Activated T-cell treated with anti-CD3 and anti-CD28 coated beads, Interleukin-2, amount 50 U/mL, for 24 hours (primary cell): ENCODE measurements around the gene HRH3.

Experiments
- DNase-seq: peaks from one replicate; pipeline ENCODE4 v3.0.0-alpha.2; 2020
- H3K27ac Mint-ChIP-seq: 2 replicates; pipeline ENCODE4 v1.8.0; 2020; ENCODE audit warnings: mild to moderate bottlenecking, mixed read lengths
- H3K27me3 Mint-ChIP-seq: 2 replicates; pipeline ENCODE4 v1.8.0; 2020; ENCODE audit warnings: mixed read lengths
- H3K36me3 Mint-ChIP-seq: 2 replicates; pipeline ENCODE4 v1.8.0; 2020; ENCODE audit warnings: low read depth, mixed read lengths
- H3K4me1 Mint-ChIP-seq: 2 replicates; pipeline ENCODE4 v1.8.0; 2020; ENCODE audit warnings: low read depth, mixed read lengths
- H3K4me3 Mint-ChIP-seq: 2 replicates; pipeline ENCODE4 v1.8.0; 2020; ENCODE audit warnings: mild to moderate bottlenecking, moderate library complexity, mixed read lengths
- H3K9me3 Mint-ChIP-seq: 2 replicates; pipeline ENCODE4 v1.8.0; 2020; ENCODE audit warnings: mixed read lengths

Gene HRH3

GRCh38 chr20:62220666-62221568, 839 bp upstream of the HRH3 start:
- DNase-seq, result no peak
- H3K9me3 Mint-ChIP-seq, result no peaks in the 10 kb centered on the region
- no peak overlapping the region for H3K4me3 Mint-ChIP-seq
- H3K36me3 Mint-ChIP-seq, result no peaks in the 10 kb centered on the region
- H3K27me3 Mint-ChIP-seq, result peaks cover 77% of the 10 kb centered on the region
- H3K27ac Mint-ChIP-seq, result no peak overlapping the region
- peaks cover 5% of the 10 kb centered on the region for H3K4me1 Mint-ChIP-seq

- Mint-ChIP-seq H3K27me3 (peaks cover 66% of the 10 kb centered on the region), H3K4me3 (no peak overlapping the region), H3K36me3 (no peaks in the 10 kb centered on the region), H3K9me3 (no peaks in the 10 kb centered on the region), H3K27ac (no peak overlapping the region), H3K4me1 (peaks cover 5% of the 10 kb centered on the region)
- DNase-seq, result no peak
These were observed 732 bp downstream of the HRH3 start for GRCh38 chr20:62219101-62219991.

- H3K4me1 Mint-ChIP-seq, result peaks cover 5% of the 10 kb centered on the region
- peaks cover 65% of the 10 kb centered on the region for H3K27me3 Mint-ChIP-seq
- no peak overlapping the region for H3K4me3 Mint-ChIP-seq
- no peaks in the 10 kb centered on the region for H3K36me3 Mint-ChIP-seq
- no peaks in the 10 kb centered on the region for H3K9me3 Mint-ChIP-seq
- H3K27ac Mint-ChIP-seq, result no peak overlapping the region
- no peak for DNase-seq
These were observed 1.9 kb downstream of the HRH3 start for GRCh38 chr20:62217913-62218773.

- H3K36me3 Mint-ChIP-seq, result no peaks in the 10 kb centered on the region
- no peak for DNase-seq
- H3K4me3 Mint-ChIP-seq, result no peak overlapping the region
- H3K27me3 Mint-ChIP-seq, result peaks cover 58% of the 10 kb centered on the region
- H3K4me1 Mint-ChIP-seq, result peaks cover 5% of the 10 kb centered on the region
- H3K27ac Mint-ChIP-seq, result no peak overlapping the region
- no peaks in the 10 kb centered on the region for H3K9me3 Mint-ChIP-seq
These were observed 3.2 kb downstream of the HRH3 start for GRCh38 chr20:62216636-62217566.

GRCh38 chr20:62215991-62216635, 4.0 kb downstream of the HRH3 start:
- Mint-ChIP-seq H3K9me3 (no peaks in the 10 kb centered on the region), H3K27me3 (peaks cover 50% of the 10 kb centered on the region), H3K27ac (no peak overlapping the region), H3K4me3 (no peak overlapping the region), H3K4me1 (peaks cover 5% of the 10 kb centered on the region), H3K36me3 (no peaks in the 10 kb centered on the region)
- DNase-seq, result no peak

GRCh38 chr20:62215020-62215990, 4.8 kb downstream of the HRH3 start:
- Mint-ChIP-seq H3K27me3 (peaks cover 47% of the 10 kb centered on the region), H3K27ac (no peak overlapping the region), H3K4me3 (no peak overlapping the region), H3K4me1 (peaks cover 4% of the 10 kb centered on the region), H3K9me3 (no peaks in the 10 kb centered on the region), H3K36me3 (no peaks in the 10 kb centered on the region)
- no peak for DNase-seq

- DNase-seq, result no peak
- H3K9me3 Mint-ChIP-seq, result no peaks in the 10 kb centered on the region
- H3K27me3 Mint-ChIP-seq, result peaks cover 41% of the 10 kb centered on the region
- H3K4me3 Mint-ChIP-seq, result no peak overlapping the region
- H3K27ac Mint-ChIP-seq, result no peak overlapping the region
- H3K4me1 Mint-ChIP-seq, result peaks cover 2% of the 10 kb centered on the region
- no peaks in the 10 kb centered on the region for H3K36me3 Mint-ChIP-seq
These were observed 6.0 kb downstream of the HRH3 start for GRCh38 chr20:62214067-62214466.

- Mint-ChIP-seq H3K4me1 (no peaks in the 10 kb centered on the region), H3K36me3 (peaks cover 2% of the 10 kb centered on the region), H3K9me3 (no peaks in the 10 kb centered on the region), H3K4me3 (no peak overlapping the region), H3K27me3 (peaks cover 26% of the 10 kb centered on the region), H3K27ac (no peak overlapping the region)
- no peak for DNase-seq
These were observed 7.8 kb downstream of the HRH3 start for GRCh38 chr20:62212299-62212698.

- H3K4me1 Mint-ChIP-seq, result no peaks in the 10 kb centered on the region
- peaks cover 21% of the 10 kb centered on the region for H3K27me3 Mint-ChIP-seq
- H3K27ac Mint-ChIP-seq, result no peak overlapping the region
- peaks cover 4% of the 10 kb centered on the region for H3K36me3 Mint-ChIP-seq
- no peak overlapping the region for H3K4me3 Mint-ChIP-seq
- H3K9me3 Mint-ChIP-seq, result no peaks in the 10 kb centered on the region
- no peak for DNase-seq
These were observed 8.2 kb downstream of the HRH3 start for GRCh38 chr20:62211769-62212288.

- Mint-ChIP-seq H3K4me1 (no peaks in the 10 kb centered on the region), H3K27me3 (peaks cover 18% of the 10 kb centered on the region), H3K36me3 (peaks cover 6% of the 10 kb centered on the region), H3K27ac (no peak overlapping the region), H3K4me3 (no peak overlapping the region), H3K9me3 (no peaks in the 10 kb centered on the region)
- DNase-seq, result no peak
These were observed 8.9 kb downstream of the HRH3 start for GRCh38 chr20:62211216-62211615.

GRCh38 chr20:62210496-62210855, 9.6 kb downstream of the HRH3 start:
- no peaks in the 10 kb centered on the region for H3K9me3 Mint-ChIP-seq
- no peak overlapping the region for H3K4me3 Mint-ChIP-seq
- peaks cover 13% of the 10 kb centered on the region for H3K36me3 Mint-ChIP-seq
- peaks cover 18% of the 10 kb centered on the region for H3K27me3 Mint-ChIP-seq
- H3K27ac Mint-ChIP-seq, result no peak overlapping the region
- DNase-seq, result no peak
- H3K4me1 Mint-ChIP-seq, result no peaks in the 10 kb centered on the region

GRCh38 chr20:62209850-62210495, 10.1 kb downstream of the HRH3 start:
- no peaks in the 10 kb centered on the region for H3K4me1 Mint-ChIP-seq
- H3K9me3 Mint-ChIP-seq, result no peaks in the 10 kb centered on the region
- no peak for DNase-seq
- peaks cover 17% of the 10 kb centered on the region for H3K36me3 Mint-ChIP-seq
- no peak overlapping the region for H3K27ac Mint-ChIP-seq
- no peak overlapping the region for H3K4me3 Mint-ChIP-seq
- peaks cover 18% of the 10 kb centered on the region for H3K27me3 Mint-ChIP-seq
